DMS79 (cell line): Measurements from ENCODE around the gene ERC2.
"Not testable (repeated sequence)": the region's sequence is repeated elsewhere in the genome, so short reads cannot be mapped to it uniquely, and the experiment has no call there.

Experiments used
- DNase-seq: peaks from one replicate; lab custom pipeline; 2025; lab: John Stamatoyannopoulos, UW

ERC2 gene

GRCh38 chr3:56119575-56120349, 348.5 kb downstream of the ERC2 start:
- DNase-seq, result no peak

GRCh38 chr3:56118968-56119367, 349.3 kb downstream of the ERC2 start:
- no peak for DNase-seq

- DNase-seq, result no peak
These were observed 352.6 kb downstream of the ERC2 start for GRCh38 chr3:56115698-56116097.

- DNase-seq, result no peak
These were observed 353.1 kb downstream of the ERC2 start for GRCh38 chr3:56115199-56115598.

- DNase-seq, result no peak
These were observed 354.4 kb downstream of the ERC2 start for GRCh38 chr3:56113908-56114307.

GRCh38 chr3:56113231-56113630, 355.0 kb downstream of the ERC2 start:
- no peak for DNase-seq

GRCh38 chr3:56111606-56112304, 356.5 kb downstream of the ERC2 start:
- DNase-seq, result no peak

GRCh38 chr3:56110886-56111285, 357.4 kb downstream of the ERC2 start:
- DNase-seq, result no peak

GRCh38 chr3:56107157-56107556, 361.1 kb downstream of the ERC2 start:
- DNase-seq, result no peak

- DNase-seq, result no peak
These were observed 366.2 kb downstream of the ERC2 start for GRCh38 chr3:56102032-56102431.

- no peak for DNase-seq
These were observed 366.7 kb downstream of the ERC2 start for GRCh38 chr3:56101576-56101975.

- DNase-seq, result no peak
These were observed 371.3 kb downstream of the ERC2 start for GRCh38 chr3:56096999-56097398.

- no peak for DNase-seq
These were observed 374.1 kb downstream of the ERC2 start for GRCh38 chr3:56094170-56094569.

GRCh38 chr3:56089739-56090138, 378.5 kb downstream of the ERC2 start:
- DNase-seq, result no peak

- DNase-seq, result peak; percentile 63
These were observed 380.7 kb downstream of the ERC2 start for GRCh38 chr3:56087451-56088053.

- DNase-seq, result no peak
These were observed 381.9 kb downstream of the ERC2 start for GRCh38 chr3:56086355-56086754.

- no peak for DNase-seq
These were observed 387.0 kb downstream of the ERC2 start for GRCh38 chr3:56081246-56081645.

GRCh38 chr3:56076746-56077145, 391.5 kb downstream of the ERC2 start:
- DNase-seq, result no peak

GRCh38 chr3:56075089-56075488, 393.2 kb downstream of the ERC2 start:
- no peak for DNase-seq

- no peak for DNase-seq
These were observed 398.5 kb downstream of the ERC2 start for GRCh38 chr3:56069766-56070165.

GRCh38 chr3:56066405-56066804, 401.9 kb downstream of the ERC2 start:
- not testable (repeated sequence) for DNase-seq

GRCh38 chr3:56064684-56065083, 403.6 kb downstream of the ERC2 start:
- no peak for DNase-seq

- DNase-seq, result no peak
These were observed 407.0 kb downstream of the ERC2 start for GRCh38 chr3:56061279-56061626.
